Measurements from ENCODE around the gene NALCN.

NALCN gene

DNA sequence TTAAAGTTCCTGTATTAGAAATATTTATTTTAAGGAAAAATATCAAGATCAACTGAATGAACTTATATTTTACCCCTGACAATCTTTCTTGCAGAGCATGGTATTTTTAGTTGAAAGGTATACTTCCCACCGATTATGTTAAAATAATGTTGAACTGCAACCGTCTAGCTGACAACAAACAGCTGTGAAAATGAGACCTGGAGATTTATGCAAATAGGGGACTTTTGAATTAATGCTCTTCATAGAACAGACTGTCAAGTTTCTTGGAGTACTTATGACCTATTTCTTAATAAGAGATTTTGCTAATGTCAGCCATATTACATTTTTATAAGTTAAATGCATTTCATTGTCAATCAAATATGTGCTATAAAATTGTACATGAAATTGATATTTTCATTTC lies 210.9 kb downstream of the NALCN start:
- TF ChIP-seq EZH2phosphoT487 (conservative IDR thresholded peaks at IDR 0.05; ENCODE audit: low read length): no peak
- TF ChIP-seq, protein P1, sequence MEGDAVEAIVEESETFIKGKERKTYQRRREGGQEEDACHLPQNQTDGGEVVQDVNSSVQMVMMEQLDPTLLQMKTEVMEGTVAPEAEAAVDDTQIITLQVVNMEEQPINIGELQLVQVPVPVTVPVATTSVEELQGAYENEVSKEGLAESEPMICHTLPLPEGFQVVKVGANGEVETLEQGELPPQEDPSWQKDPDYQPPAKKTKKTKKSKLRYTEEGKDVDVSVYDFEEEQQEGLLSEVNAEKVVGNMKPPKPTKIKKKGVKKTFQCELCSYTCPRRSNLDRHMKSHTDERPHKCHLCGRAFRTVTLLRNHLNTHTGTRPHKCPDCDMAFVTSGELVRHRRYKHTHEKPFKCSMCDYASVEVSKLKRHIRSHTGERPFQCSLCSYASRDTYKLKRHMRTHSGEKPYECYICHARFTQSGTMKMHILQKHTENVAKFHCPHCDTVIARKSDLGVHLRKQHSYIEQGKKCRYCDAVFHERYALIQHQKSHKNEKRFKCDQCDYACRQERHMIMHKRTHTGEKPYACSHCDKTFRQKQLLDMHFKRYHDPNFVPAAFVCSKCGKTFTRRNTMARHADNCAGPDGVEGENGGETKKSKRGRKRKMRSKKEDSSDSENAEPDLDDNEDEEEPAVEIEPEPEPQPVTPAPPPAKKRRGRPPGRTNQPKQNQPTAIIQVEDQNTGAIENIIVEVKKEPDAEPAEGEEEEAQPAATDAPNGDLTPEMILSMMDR (IDR thresholded peaks at IDR 0.05; ENCODE audit: insufficient read depth, low read length, poor library complexity, severe bottlenecking): no peak
- Histone ChIP-seq H3K27ac (ENCODE audit: low read depth, low read length) (no peak overlapping the region), H3K9me3 (ENCODE audit: insufficient read depth, low read length) (no peaks in the 10 kb centered on the region), H3K27me3 (ENCODE audit: low read length) (no peaks in the 10 kb centered on the region), H3K79me2 (ENCODE audit: insufficient read depth, low read length) (no peaks in the 10 kb centered on the region), H3K4me2 (ENCODE audit: low read depth, low read length, poor library complexity, severe bottlenecking) (no peak overlapping the region), H4K20me1 (ENCODE audit: low read depth, low read length) (no peaks in the 10 kb centered on the region), H2AFZ (ENCODE audit: low read depth, low read length, severe bottlenecking) (no peak overlapping the region), H3K9me2 (replicated peaks; ENCODE audit: insufficient read depth, low read length) (no peaks in the 10 kb centered on the region), H3K36me3 (ENCODE audit: low read length) (no peaks in the 10 kb centered on the region), H3F3A (ENCODE audit: insufficient read depth) (no peaks in the 10 kb centered on the region), H3K9ac (ENCODE audit: low read length) (no peak overlapping the region), H3K4me3 (ENCODE audit: insufficient read depth, low read length, poor library complexity, severe bottlenecking) (no peak overlapping the region)

DNA sequence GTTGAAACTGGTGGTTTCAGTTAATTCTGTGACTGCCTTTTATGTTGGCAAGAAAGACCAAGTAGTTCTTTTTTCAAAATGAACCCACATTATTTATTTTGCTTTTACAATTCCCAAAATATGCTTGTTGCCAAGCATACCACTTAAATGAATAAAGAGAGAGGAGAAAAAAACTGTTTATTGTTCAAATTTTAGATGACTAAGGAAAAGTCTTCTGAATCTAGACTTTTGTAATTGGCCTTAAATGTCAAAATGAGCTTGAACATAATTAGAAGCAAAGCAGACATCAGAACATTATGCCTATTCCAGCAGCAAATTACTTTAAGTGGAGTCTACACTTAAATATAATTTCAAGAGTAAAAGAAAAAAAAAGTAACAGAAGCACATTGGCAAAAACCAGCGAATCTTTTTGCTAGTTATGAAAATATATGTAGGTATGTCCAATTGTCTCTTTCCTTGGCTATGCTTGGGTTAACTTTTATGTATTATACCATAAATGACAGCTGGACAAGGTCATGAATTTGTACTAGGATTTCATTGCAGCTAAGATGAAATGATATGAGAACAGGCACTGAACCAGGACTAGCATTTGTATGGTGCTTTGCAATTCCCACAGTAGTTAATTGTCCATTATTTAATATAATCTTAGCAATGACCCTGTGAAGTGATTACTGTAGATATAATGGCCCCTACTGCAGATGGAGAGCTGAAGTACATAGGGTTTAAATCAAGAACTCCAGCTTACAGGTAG lies 211.9 kb downstream of the NALCN start:
- H3F3A ChIP-seq (ENCODE audit: insufficient read depth): no peaks in the 10 kb centered on the region
- no peaks in the 10 kb centered on the region for H4K20me1 ChIP-seq (ENCODE audit: low read depth, low read length)
- H3K36me3 ChIP-seq (ENCODE audit: low read length): no peaks in the 10 kb centered on the region
- H3K4me3 ChIP-seq (ENCODE audit: insufficient read depth, low read length, poor library complexity, severe bottlenecking): no peak overlapping the region
- no peak overlapping the region for H3K4me2 ChIP-seq (ENCODE audit: low read depth, low read length, poor library complexity, severe bottlenecking)
- no peak overlapping the region for H3K27ac ChIP-seq (ENCODE audit: low read depth, low read length)
- H3K9me2 ChIP-seq (replicated peaks; ENCODE audit: insufficient read depth, low read length): no peaks in the 10 kb centered on the region
- no peaks in the 10 kb centered on the region for H3K9me3 ChIP-seq (ENCODE audit: insufficient read depth, low read length)
- TF ChIP-seq, protein P1 (IDR thresholded peaks at IDR 0.05; ENCODE audit: insufficient read depth, low read length, poor library complexity, severe bottlenecking): no peak
- no peak for TF ChIP-seq EZH2phosphoT487 (conservative IDR thresholded peaks at IDR 0.05; ENCODE audit: low read length)
- H2AFZ ChIP-seq (ENCODE audit: low read depth, low read length, severe bottlenecking): no peak overlapping the region
- no peaks in the 10 kb centered on the region for H3K27me3 ChIP-seq (ENCODE audit: low read length)
- no peaks in the 10 kb centered on the region for H3K79me2 ChIP-seq (ENCODE audit: insufficient read depth, low read length)
- H3K9ac ChIP-seq (ENCODE audit: low read length): no peak overlapping the region

DNA sequence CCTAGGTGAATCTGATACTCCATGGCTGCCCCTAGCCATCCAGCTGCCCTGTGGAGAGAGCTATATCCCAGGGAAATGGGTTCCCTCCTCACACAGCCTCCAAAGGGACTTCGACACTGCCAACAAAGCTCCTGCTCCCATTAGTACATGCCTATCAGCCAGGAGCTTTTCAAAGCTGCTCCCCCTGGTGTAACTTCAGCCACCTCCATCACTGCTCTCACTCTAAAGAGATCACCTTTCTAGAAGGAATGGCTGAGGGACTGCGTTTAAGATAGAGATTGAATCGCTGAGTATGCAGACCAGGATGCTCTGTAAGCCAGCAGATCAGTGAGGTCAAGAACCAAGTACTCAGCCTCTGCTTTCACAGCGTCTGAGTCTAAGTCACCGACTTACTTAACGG lies 213.7 kb downstream of the NALCN start:
- no peaks in the 10 kb centered on the region for H3K9me3 ChIP-seq (ENCODE audit: insufficient read depth, low read length)
- no peak overlapping the region for H3K27ac ChIP-seq (ENCODE audit: low read depth, low read length)
- no peak overlapping the region for H2AFZ ChIP-seq (ENCODE audit: low read depth, low read length, severe bottlenecking)
- no peak overlapping the region for H3K4me2 ChIP-seq (ENCODE audit: low read depth, low read length, poor library complexity, severe bottlenecking)
- H3K4me3 ChIP-seq (ENCODE audit: insufficient read depth, low read length, poor library complexity, severe bottlenecking): no peak overlapping the region
- TF ChIP-seq EZH2phosphoT487 (conservative IDR thresholded peaks at IDR 0.05; ENCODE audit: low read length): no peak
- TF ChIP-seq, protein P1 (IDR thresholded peaks at IDR 0.05; ENCODE audit: insufficient read depth, low read length, poor library complexity, severe bottlenecking): no peak
- no peaks in the 10 kb centered on the region for H4K20me1 ChIP-seq (ENCODE audit: low read depth, low read length)
- no peaks in the 10 kb centered on the region for H3K36me3 ChIP-seq (ENCODE audit: low read length)
- H3K79me2 ChIP-seq (ENCODE audit: insufficient read depth, low read length): no peaks in the 10 kb centered on the region
- H3K9ac ChIP-seq (ENCODE audit: low read length): no peak overlapping the region
- H3F3A ChIP-seq (ENCODE audit: insufficient read depth): no peaks in the 10 kb centered on the region
- no peaks in the 10 kb centered on the region for H3K9me2 ChIP-seq (replicated peaks; ENCODE audit: insufficient read depth, low read length)
- no peaks in the 10 kb centered on the region for H3K27me3 ChIP-seq (ENCODE audit: low read length)

Measured in SU-DHL-6 (cell line).